Activated CD8-positive, alpha-beta memory T cell treated with anti-CD3 and anti-CD28 coated beads, Interleukin-2, amount 10 ng/mL, durations not matched to agents 7 days and 5 days (primary cell): Measurements from ENCODE around the gene MXRA7. TPM values are rescaled to one million over a fixed set of nuclear protein-coding genes. Genes with fewer than 3 reads are reported as not detected.
"Not testable (repeated sequence)": the region's sequence is repeated elsewhere in the genome, so short reads cannot be mapped to it uniquely, and the experiment has no call there.

ENCODE experiments used
- ATAC-seq: fragments of 150-1000 bp; cut with Tn5 transposase; one replicate; pipeline ENCODE4 v1.10.0; 2021; ENCODE audit warnings: moderate library complexity
- CTCF ChIA-PET: fragments of 350-600 bp; sonication (Branson Sonifier 250); formaldehyde crosslinking; loops from one replicate; lab custom pipeline; 2021; ENCODE audit warnings: antibody characterized with exemption; lab: Charles Lee
- DNase-seq: peaks from one replicate; pipeline ENCODE4 v3.0.0-alpha.2; 2020
- H3K27ac Mint-ChIP-seq: one replicate; pipeline ENCODE4 v1.8.0; 2021; ENCODE audit warnings: mild to moderate bottlenecking, mixed read lengths
- H3K27me3 Mint-ChIP-seq: one replicate; pipeline ENCODE4 v1.8.0; 2021; ENCODE audit warnings: mixed read lengths
- H3K36me3 Mint-ChIP-seq: one replicate; pipeline ENCODE4 v1.8.0; 2021; ENCODE audit warnings: mild to moderate bottlenecking, mixed read lengths
- H3K4me1 Mint-ChIP-seq: one replicate; pipeline ENCODE4 v1.8.0; 2021; ENCODE audit warnings: mixed read lengths
- H3K4me3 Mint-ChIP-seq: one replicate; pipeline ENCODE4 v1.8.0; 2021; ENCODE audit warnings: mild to moderate bottlenecking, moderate library complexity, mixed read lengths
- H3K9me3 Mint-ChIP-seq: one replicate; pipeline ENCODE4 v1.8.0; 2022; ENCODE audit warnings: low read depth, mixed read lengths
- total RNA-seq, 2 experiments: library from RNA; stranded (reverse); gene quantifications; one replicate each; pipeline ENCODE4 v1.2.3, GENCODE V29; 2021

Gene MXRA7
- total RNA-seq, 2 experiments from 2014 or later, result 29.8 to 32.0 TPM

- Mint-ChIP-seq H3K36me3 (peaks cover 15% of the 10 kb centered on the region), H3K27me3 (peaks cover 3% of the 10 kb centered on the region), H3K4me3 (peak overlapping the region; percentile 62), H3K9me3 (no peaks in the 10 kb centered on the region), H3K4me1 (peaks cover 29% of the 10 kb centered on the region), H3K27ac (no peak overlapping the region)
- CTCF ChIA-PET, result interaction anchor here (0.9 to 7.3 kb wide), 4 partner anchors 27 to 186 kb away, joined by 3 to 50 read pairs (median 4); no protein-coding TSS in a partner anchor
- DNase-seq (no peak), ATAC-seq (no peak)
Observed at GRCh38 chr17:76709077-76709950, 1.5 kb downstream of the MXRA7 start.

DNA sequence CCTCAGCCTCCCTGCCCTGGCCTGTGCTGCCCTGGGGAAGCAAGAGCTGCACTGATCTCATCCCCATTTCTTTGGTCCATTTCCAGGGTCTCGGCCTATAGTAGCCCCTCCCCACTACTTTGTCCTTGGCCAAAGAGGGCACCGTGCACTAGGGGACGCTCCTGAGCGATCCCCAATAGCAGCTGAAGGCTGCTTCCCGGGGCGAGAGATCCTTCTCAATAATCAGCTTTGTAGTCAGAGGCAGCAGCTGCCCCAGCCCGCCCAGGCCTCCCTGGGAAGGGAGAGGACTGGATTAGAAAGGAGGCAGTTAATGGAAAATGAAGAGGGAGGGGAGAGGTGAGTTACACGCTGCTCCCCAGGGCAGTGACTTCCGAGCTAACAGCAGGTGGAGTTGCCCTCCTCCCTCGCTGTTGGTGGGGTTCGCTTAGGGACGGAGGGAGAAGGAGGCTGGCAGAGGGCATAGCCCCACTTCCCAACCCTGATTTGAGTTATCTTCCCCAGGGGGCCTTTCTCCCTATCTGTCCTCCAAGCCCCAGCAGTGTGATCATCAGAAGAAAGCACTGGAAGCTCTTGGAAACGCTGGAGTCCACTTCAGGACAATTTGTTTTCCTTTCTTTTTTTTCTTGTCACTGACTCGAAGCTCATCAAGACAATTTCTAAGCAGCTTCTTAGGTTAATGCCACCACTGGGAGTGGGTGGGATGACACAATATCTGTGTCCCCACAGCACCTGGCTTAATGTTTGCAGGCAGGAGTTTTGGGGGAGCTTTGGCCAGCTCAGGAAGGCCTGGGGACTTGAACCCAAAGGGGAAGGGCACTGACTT, 2.6 kb downstream of the MXRA7 start:
- no peak overlapping the region for H3K4me3 Mint-ChIP-seq
- no peak overlapping the region for H3K27ac Mint-ChIP-seq
- H3K4me1 Mint-ChIP-seq, result peaks cover 19% of the 10 kb centered on the region
- H3K27me3 Mint-ChIP-seq, result peaks cover 3% of the 10 kb centered on the region
- CTCF ChIA-PET, result interaction anchor here (0.6 to 1.1 kb wide), 3 partner anchors 27 to 356 kb away, joined by 3 to 7 read pairs (median 3); no protein-coding TSS in a partner anchor
- DNase-seq, result no peak
- peaks cover 6% of the 10 kb centered on the region for H3K36me3 Mint-ChIP-seq
- ATAC-seq, result no peak
- no peaks in the 10 kb centered on the region for H3K9me3 Mint-ChIP-seq

GRCh38 chr17:76706817-76707216, 3.9 kb downstream of the MXRA7 start:
- ATAC-seq (no peak), DNase-seq (no peak)
- CTCF ChIA-PET, result no interaction called here
- Mint-ChIP-seq H3K36me3 (peaks cover 3% of the 10 kb centered on the region), H3K9me3 (no peaks in the 10 kb centered on the region), H3K27ac (no peak overlapping the region), H3K4me3 (no peak overlapping the region), H3K4me1 (peaks cover 19% of the 10 kb centered on the region), H3K27me3 (peaks cover 3% of the 10 kb centered on the region)

GRCh38 chr17:76704805-76705204, 6.0 kb downstream of the MXRA7 start:
- Mint-ChIP-seq H3K4me1 (peaks cover 14% of the 10 kb centered on the region), H3K9me3 (no peaks in the 10 kb centered on the region), H3K27me3 (peaks cover 3% of the 10 kb centered on the region), H3K27ac (no peak overlapping the region), H3K4me3 (no peak overlapping the region), H3K36me3 (peaks cover 3% of the 10 kb centered on the region)
- ATAC-seq (no peak), DNase-seq (no peak)
- CTCF ChIA-PET, result interaction anchor here (1.0 kb wide), 1 partner anchor 8 kb away, joined by 3 read pairs; no protein-coding TSS in a partner anchor

GRCh38 chr17:76702941-76703637, 7.7 kb downstream of the MXRA7 start:
- CTCF ChIA-PET, result interaction anchor here (1.1 to 3.0 kb wide), 2 partner anchors 14 to 21 kb away, joined by 3 to 9 read pairs; no protein-coding TSS in a partner anchor
- no peaks in the 10 kb centered on the region for H3K9me3 Mint-ChIP-seq
- H3K27ac Mint-ChIP-seq, result no peak overlapping the region
- peaks cover 3% of the 10 kb centered on the region for H3K36me3 Mint-ChIP-seq
- H3K4me1 Mint-ChIP-seq, result peaks cover 12% of the 10 kb centered on the region
- H3K27me3 Mint-ChIP-seq, result no peaks in the 10 kb centered on the region
- ATAC-seq (no peak), DNase-seq (no peak)
- no peak overlapping the region for H3K4me3 Mint-ChIP-seq

DNA sequence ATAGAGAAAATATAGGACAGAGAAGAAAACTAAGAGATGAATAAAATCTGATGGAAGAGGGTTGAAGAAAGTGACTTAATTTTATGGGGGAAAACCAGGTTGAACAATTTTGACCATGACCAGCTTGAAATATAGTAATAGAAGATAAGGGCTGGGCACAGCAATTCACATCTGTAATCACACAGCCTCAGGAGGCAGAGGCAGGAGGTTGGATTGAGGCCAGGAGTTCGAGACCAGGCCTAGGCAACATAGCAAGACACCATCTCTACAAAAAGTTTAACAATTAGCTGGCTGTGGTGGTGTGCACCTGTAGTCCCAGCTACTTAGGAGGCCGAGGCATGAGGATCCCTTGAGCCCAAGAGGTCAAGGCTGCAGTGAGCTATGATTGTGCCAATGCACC, 8.7 kb downstream of the MXRA7 start:
- CTCF ChIA-PET, result interaction anchor here (0.6 to 3.0 kb wide), 4 partner anchors 13 to 293 kb away, joined by 3 to 9 read pairs (median 3); no protein-coding TSS in a partner anchor
- no peak for DNase-seq
- no peak for ATAC-seq
- Mint-ChIP-seq H3K36me3 (peaks cover 3% of the 10 kb centered on the region), H3K4me3 (no peak overlapping the region), H3K27ac (no peak overlapping the region), H3K27me3 (no peaks in the 10 kb centered on the region), H3K4me1 (peaks cover 18% of the 10 kb centered on the region), H3K9me3 (no peaks in the 10 kb centered on the region)

- Mint-ChIP-seq H3K36me3 (no peaks in the 10 kb centered on the region), H3K4me3 (no peak overlapping the region), H3K27me3 (no peaks in the 10 kb centered on the region), H3K4me1 (peaks cover 23% of the 10 kb centered on the region), H3K27ac (no peak overlapping the region), H3K9me3 (no peaks in the 10 kb centered on the region)
- ATAC-seq (no peak), DNase-seq (no peak)
- CTCF ChIA-PET, result interaction anchor here (1.0 to 3.0 kb wide), 3 partner anchors 14 to 78 kb away, joined by 3 to 9 read pairs (median 3); no protein-coding TSS in a partner anchor
Observed at GRCh38 chr17:76701471-76701967, 9.2 kb downstream of the MXRA7 start.

DNA sequence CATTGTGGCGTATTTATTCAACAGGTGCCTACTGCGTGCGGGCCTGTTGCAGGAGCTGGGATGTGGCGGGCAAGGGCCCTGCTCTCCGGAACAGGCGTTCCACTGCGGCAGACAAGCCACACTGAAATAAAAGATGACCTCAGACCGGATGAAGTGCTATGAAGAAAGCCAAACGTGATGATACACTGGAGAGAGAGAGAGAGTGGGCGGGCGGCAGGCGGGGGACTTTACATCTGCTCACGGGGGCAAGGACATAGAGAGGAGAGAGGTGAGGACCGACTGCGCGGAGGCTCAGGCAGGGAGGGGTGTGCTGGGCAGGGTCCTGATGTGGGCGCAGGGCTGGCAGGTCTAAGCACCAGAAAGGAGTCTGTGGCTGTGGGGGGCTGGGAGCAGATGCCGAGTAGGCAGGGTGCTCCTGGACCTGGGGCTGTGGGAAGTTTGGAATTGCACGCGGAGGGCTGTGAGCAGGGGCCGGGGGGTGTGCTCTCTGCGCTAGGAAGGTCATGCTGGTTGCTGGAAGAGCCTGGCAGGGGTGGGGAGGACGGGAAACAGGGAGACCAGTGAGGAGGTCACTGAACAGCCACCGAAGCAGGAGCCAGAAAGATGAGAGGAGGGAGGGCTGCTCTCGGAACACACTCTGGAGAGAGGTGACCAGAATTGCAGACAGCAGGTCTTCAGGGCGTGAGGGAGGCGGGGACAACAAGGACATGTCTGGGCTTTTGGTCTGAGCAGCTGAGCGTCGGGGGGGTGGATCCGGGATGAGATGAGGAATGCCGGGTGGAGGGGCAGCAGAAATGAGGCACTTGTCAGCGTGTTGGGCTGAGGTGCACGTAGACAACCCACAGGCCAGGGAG, 9.9 kb downstream of the MXRA7 start:
- Mint-ChIP-seq H3K27ac (peak overlapping the region; percentile 24), H3K4me3 (peak overlapping the region; percentile 4), H3K27me3 (no peaks in the 10 kb centered on the region), H3K4me1 (peaks cover 28% of the 10 kb centered on the region), H3K9me3 (no peaks in the 10 kb centered on the region), H3K36me3 (no peaks in the 10 kb centered on the region)
- CTCF ChIA-PET, result interaction anchor here (1.0 to 3.0 kb wide), 2 partner anchors 14 to 19 kb away, joined by 3 to 9 read pairs; no protein-coding TSS in a partner anchor
- ATAC-seq, result peak; percentile 64
- peak; percentile 60 for DNase-seq

- CTCF ChIA-PET, result no interaction called here
- no peak for DNase-seq
- Mint-ChIP-seq H3K4me1 (peaks cover 34% of the 10 kb centered on the region), H3K27me3 (no peaks in the 10 kb centered on the region), H3K27ac (peak overlapping the region; percentile 24), H3K4me3 (no peak overlapping the region), H3K9me3 (no peaks in the 10 kb centered on the region), H3K36me3 (no peaks in the 10 kb centered on the region)
- ATAC-seq, result peak; percentile 55
Observed at GRCh38 chr17:76700270-76700616, 10.5 kb downstream of the MXRA7 start.

GRCh38 chr17:76698466-76698977, 12.2 kb downstream of the MXRA7 start:
- CTCF ChIA-PET, result interaction anchor here (1.1 to 1.2 kb wide), 2 partner anchors 13 to 176 kb away, joined by 3 to 9 read pairs; no protein-coding TSS in a partner anchor
- DNase-seq, H3K27me3 Mint-ChIP-seq, H3K4me3 Mint-ChIP-seq, H3K27ac Mint-ChIP-seq, H3K9me3 Mint-ChIP-seq, ATAC-seq, H3K36me3 Mint-ChIP-seq: not testable (repeated sequence)
- H3K4me1 Mint-ChIP-seq, result peaks cover 37% of the 10 kb centered on the region

DNA sequence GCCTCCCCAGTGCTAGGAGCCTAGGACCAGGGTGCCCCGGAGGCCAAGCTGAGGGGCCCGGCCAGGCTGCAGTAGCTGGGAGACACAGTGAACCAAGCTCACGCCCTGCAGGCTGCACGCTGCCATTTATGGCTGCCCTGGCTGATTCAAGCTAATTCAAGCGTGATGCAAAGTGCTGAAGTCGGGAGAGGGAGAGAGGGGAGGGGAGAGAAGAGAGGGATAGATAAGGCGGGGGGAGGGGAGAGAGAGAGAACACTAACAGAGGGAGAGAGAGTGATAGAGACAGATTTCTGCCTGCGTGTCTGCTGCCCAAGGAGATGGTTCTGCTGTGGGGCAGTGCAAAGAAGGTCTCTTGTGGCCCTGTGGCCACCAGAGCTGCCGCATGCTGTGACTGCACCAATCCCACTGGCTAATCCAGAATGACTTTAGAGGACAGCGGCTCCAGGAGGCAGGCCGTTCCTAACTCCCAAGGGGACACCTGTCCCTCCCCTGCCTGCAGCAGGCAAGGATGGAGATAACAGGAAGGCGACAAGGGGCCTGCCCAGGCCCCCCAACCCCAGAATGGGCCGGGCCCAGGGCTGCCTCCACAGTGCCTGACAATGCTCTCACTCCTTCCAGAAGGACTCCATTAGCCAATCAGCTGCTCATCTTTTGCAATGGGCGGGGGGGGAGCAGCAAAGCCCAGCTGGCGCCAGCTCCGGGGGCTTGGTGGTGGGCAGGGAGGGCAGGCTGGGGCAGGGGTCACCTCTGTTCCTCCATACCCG, 12.9 kb downstream of the MXRA7 start:
- H3K27me3 Mint-ChIP-seq, result no peaks in the 10 kb centered on the region

More for the DNA sequence above, 12.9 kb downstream of the MXRA7 start:
- H3K27ac Mint-ChIP-seq, result no peak overlapping the region
- H3K9me3 Mint-ChIP-seq, result no peaks in the 10 kb centered on the region
- H3K36me3 Mint-ChIP-seq, result no peaks in the 10 kb centered on the region
- CTCF ChIA-PET, result interaction anchor here (0.6 to 1.8 kb wide), 4 partner anchors 17 to 175 kb away, joined by 3 to 9 read pairs (median 4); no protein-coding TSS in a partner anchor
- peaks cover 37% of the 10 kb centered on the region for H3K4me1 Mint-ChIP-seq
- DNase-seq, result no peak
- ATAC-seq, result no peak
- H3K4me3 Mint-ChIP-seq, result no peak overlapping the region
